ENCODE measurements around the gene NFATC1. TPM values are rescaled to one million over a fixed set of nuclear protein-coding genes. Genes with fewer than 3 reads are reported as not detected.

Gene NFATC1
- total and polyA plus RNA-seq, 5 donors, result 14.7 to 25.3 (median 20.3) TPM

GRCh38 chr18:79461627-79462026 lies 65.9 kb downstream of the NFATC1 start:
- intact Hi-C loops (cut with DNase I), result no loop called here
- no peak overlapping the region for H3K4me3 ChIP-seq (ENCODE audit: low read length)
- no peak for DNase-seq
- H3K4me1 ChIP-seq (ENCODE audit: control insufficient read depth, insufficient read depth, low read length), result peaks cover 13% of the 10 kb centered on the region
- no peak overlapping the region for H3K27ac ChIP-seq (ENCODE audit: low read length)
- no peak for ATAC-seq
- H3K9me3 ChIP-seq (ENCODE audit: control insufficient read depth, low read length), result no peaks in the 10 kb centered on the region
- 90% methylated on average over 22 of the region's 22 CpGs for WGBS
- no peaks in the 10 kb centered on the region for H3K27me3 ChIP-seq (ENCODE audit: control insufficient read depth, insufficient read depth)

DNA sequence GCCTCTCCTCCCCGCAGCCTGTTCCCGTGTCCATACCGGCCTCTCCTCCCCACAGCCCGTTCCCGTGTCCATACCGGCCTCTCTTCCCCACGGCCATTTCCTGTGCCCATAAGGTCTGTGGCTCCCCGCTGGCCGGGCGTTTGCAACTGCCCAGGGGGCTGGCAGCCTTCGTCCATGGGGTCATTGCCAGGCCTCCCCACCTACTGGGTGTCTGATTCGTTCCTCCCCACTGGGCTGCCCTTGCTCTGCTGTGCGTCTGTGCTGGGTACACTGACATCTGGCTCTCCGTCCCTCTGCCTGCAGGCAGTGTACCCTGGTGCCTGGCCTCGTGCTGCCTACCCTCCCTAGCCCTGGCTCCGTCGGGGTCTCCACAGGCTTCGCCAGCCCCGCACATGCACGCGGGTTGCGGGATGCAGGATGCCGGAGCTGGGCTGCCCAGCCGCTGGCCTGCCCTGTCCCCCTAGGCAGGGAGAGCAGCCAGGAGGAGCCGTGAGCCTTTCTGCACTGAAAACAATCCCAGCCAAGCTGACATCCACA lies 67.8 kb downstream of the NFATC1 start:
- intact Hi-C loops (cut with DNase I), result no loop called here
- WGBS, result 90% methylated on average over 25 of the region's 25 CpGs

GRCh38 chr18:79465392-79465991 lies 69.8 kb downstream of the NFATC1 start:
- WGBS, result 49% methylated on average over 26 of the region's 26 CpGs
- DNase-seq (peak in 1 of 3 donors; percentile 80), ATAC-seq (peak; percentile 42 to 81)
- Histone ChIP-seq H3K4me3 (ENCODE audit: low read length) (no peak overlapping the region), H3K4me1 (ENCODE audit: control insufficient read depth, insufficient read depth, low read length) (peaks cover 6% of the 10 kb centered on the region), H3K9me3 (ENCODE audit: control insufficient read depth, low read length) (no peaks in the 10 kb centered on the region), H3K27me3 (ENCODE audit: control insufficient read depth, insufficient read depth) (no peaks in the 10 kb centered on the region), H3K27ac (ENCODE audit: low read length) (no peak overlapping the region)
- intact Hi-C loops (cut with DNase I), result no loop called here

More for the DNA sequence above, 67.8 kb downstream of the NFATC1 start:
- Histone ChIP-seq H3K27me3 (ENCODE audit: control insufficient read depth, insufficient read depth) (no peaks in the 10 kb centered on the region), H3K4me3 (ENCODE audit: low read length) (no peak overlapping the region), H3K9me3 (ENCODE audit: control insufficient read depth, low read length) (no peaks in the 10 kb centered on the region), H3K27ac (ENCODE audit: low read length) (no peak overlapping the region), H3K4me1 (ENCODE audit: control insufficient read depth, insufficient read depth, low read length) (peaks cover 13% of the 10 kb centered on the region)
- DNase-seq, result no peak
- no peak for ATAC-seq

- no peak for ATAC-seq
Measured at GRCh38 chr18:79466591-79466990, 70.9 kb downstream of the NFATC1 start.

DNA sequence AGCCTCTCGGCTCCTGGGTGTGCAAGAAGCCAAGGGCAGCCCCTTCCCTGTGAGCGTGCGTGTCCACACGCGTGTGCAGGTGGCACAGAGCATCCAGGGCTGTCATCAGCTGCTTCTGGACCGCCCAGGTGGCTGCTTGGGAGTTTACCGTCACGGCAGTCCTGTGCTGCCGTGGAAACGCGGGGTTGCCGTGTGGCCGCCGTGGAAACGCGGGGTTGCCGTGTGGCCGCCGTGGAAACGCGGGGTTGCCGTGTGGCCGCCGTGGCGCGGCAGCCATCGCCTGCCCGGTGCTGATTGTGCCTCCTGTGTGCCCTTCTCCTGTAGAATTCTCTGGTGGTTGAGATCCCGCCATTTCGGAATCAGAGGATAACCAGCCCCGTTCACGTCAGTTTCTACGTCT lies 71.4 kb downstream of the NFATC1 start:
- H3K27me3 ChIP-seq (ENCODE audit: control insufficient read depth, insufficient read depth), result no peaks in the 10 kb centered on the region
- WGBS, result 98% methylated on average over 33 of the region's 33 CpGs
- ATAC-seq (no peak), DNase-seq (no peak)
- intact Hi-C loops (cut with DNase I), result no loop called here
- peaks cover 6% of the 10 kb centered on the region for H3K4me1 ChIP-seq (ENCODE audit: control insufficient read depth, insufficient read depth, low read length)
- H3K27ac ChIP-seq (ENCODE audit: low read length), result no peak overlapping the region
- H3K9me3 ChIP-seq (ENCODE audit: control insufficient read depth, low read length), result no peaks in the 10 kb centered on the region
- H3K4me3 ChIP-seq (ENCODE audit: low read length), result no peak overlapping the region

More at GRCh38 chr18:79466591-79466990, 70.9 kb downstream of the NFATC1 start:
- peaks cover 6% of the 10 kb centered on the region for H3K4me1 ChIP-seq (ENCODE audit: control insufficient read depth, insufficient read depth, low read length)
- 94% methylated on average over 16 of the region's 16 CpGs for WGBS
- intact Hi-C loops (cut with DNase I), result no loop called here
- no peak for DNase-seq
- no peaks in the 10 kb centered on the region for H3K9me3 ChIP-seq (ENCODE audit: control insufficient read depth, low read length)
- H3K27me3 ChIP-seq (ENCODE audit: control insufficient read depth, insufficient read depth), result no peaks in the 10 kb centered on the region
- no peak overlapping the region for H3K4me3 ChIP-seq (ENCODE audit: low read length)
- no peak overlapping the region for H3K27ac ChIP-seq (ENCODE audit: low read length)

DNA sequence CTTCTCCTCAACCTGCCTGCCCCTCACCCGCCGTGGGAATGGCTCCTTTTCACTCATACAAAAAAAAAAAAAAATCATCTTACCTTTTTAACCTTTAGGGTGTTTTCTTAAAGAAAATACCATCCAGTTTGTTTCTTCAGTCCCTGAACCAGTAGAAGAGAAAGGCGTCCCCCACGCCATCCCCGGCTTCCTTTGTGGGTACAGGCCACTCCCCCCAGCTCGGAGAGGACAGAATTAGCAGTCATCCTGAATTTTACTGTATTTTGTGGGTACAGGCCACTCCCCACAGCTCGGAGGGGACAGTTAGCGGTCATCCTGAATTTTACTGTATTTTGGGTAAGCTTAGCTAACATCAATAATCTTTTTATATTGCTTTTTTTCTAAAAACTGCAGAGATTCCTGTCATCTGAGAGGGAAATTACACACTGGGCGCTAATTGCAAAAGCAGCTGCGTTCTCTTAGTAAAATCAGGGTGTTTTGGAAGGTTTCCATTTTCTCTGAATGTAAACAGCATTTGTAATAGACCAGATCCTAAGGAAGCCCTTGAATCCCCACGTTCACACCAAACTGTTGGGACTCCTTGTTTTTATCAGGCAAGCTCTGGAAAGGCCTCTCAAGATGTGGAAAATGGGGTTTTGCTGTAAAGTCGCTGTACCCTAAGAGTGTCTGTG lies 72.5 kb downstream of the NFATC1 start:
- Histone ChIP-seq H3K9me3 (ENCODE audit: control insufficient read depth, low read length) (no peaks in the 10 kb centered on the region), H3K27me3 (ENCODE audit: control insufficient read depth, insufficient read depth) (no peaks in the 10 kb centered on the region), H3K4me3 (ENCODE audit: low read length) (no peak overlapping the region), H3K4me1 (ENCODE audit: control insufficient read depth, insufficient read depth, low read length) (peaks cover 6% of the 10 kb centered on the region), H3K27ac (ENCODE audit: low read length) (no peak overlapping the region)
- intact Hi-C loops (cut with DNase I), result no loop called here
- DNase-seq (no peak), ATAC-seq (no peak)
- WGBS, result 73% methylated on average over 12 of the region's 12 CpGs

DNA sequence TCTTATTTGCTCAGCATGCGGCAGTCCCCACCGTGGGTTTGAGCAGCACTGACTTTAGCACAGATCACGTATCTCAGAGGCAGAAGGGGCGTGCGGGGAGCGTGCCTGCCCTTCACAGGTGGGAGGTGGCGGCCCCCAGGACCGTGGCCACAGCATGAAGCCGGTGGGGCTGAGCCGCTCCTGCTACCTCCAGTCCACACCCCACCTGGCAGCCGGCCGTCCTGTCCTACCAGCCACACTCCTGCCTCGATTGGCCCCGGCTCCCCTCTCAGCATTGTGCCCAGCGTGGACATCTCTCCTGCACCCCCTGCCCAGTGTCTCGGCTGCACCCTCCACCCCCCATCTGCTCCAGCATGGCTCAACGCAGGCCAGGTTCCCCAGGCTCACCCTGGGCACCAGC lies 73.6 kb downstream of the NFATC1 start:
- H3K4me1 ChIP-seq (ENCODE audit: control insufficient read depth, insufficient read depth, low read length), result peaks cover 6% of the 10 kb centered on the region
- intact Hi-C loops (cut with DNase I), result no loop called here
- DNase-seq (no peak), ATAC-seq (peak in 1 of 2 donors; percentile 16)
- 94% methylated on average over 17 of the region's 17 CpGs for WGBS
- H3K9me3 ChIP-seq (ENCODE audit: control insufficient read depth, low read length), result no peaks in the 10 kb centered on the region
- no peaks in the 10 kb centered on the region for H3K27me3 ChIP-seq (ENCODE audit: control insufficient read depth, insufficient read depth)
- H3K4me3 ChIP-seq (ENCODE audit: low read length), result no peak overlapping the region
- no peak overlapping the region for H3K27ac ChIP-seq (ENCODE audit: low read length)

- Histone ChIP-seq H3K27ac (ENCODE audit: low read length) (no peak overlapping the region), H3K4me1 (ENCODE audit: control insufficient read depth, insufficient read depth, low read length) (peaks cover 6% of the 10 kb centered on the region), H3K27me3 (ENCODE audit: control insufficient read depth, insufficient read depth) (no peaks in the 10 kb centered on the region), H3K9me3 (ENCODE audit: control insufficient read depth, low read length) (no peaks in the 10 kb centered on the region), H3K4me3 (ENCODE audit: low read length) (no peak overlapping the region)
- intact Hi-C loops (cut with DNase I), result no loop called here
- 93% methylated on average over 33 of the region's 33 CpGs for WGBS
- ATAC-seq, result no peak
- DNase-seq, result no peak
Measured at GRCh38 chr18:79469751-79470505, 74.2 kb downstream of the NFATC1 start.

DNA sequence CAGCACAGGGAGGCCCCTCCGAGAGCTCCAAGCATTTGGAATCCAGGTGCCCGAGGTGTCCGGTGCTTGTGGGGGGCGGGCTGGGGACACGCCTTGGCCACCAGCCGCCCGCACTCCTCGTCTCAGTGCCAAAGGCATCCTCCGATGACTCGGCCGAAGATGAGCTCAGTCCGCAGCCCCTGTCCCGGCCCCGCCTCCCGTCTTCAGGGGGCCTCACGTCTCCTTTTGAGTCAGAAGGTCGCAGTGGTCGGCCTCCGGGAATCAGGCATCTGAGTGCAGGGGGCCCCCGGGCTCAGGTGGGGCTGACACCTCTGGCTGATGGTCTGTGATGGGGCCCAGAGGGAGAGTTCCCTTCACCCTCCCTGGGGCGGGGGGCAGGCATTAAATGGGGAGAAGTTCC lies 74.8 kb downstream of the NFATC1 start:
- WGBS, result 91% methylated on average over 21 of the region's 21 CpGs
- Histone ChIP-seq H3K27ac (ENCODE audit: low read length) (no peak overlapping the region), H3K27me3 (ENCODE audit: control insufficient read depth, insufficient read depth) (no peaks in the 10 kb centered on the region), H3K4me3 (ENCODE audit: low read length) (no peak overlapping the region), H3K4me1 (ENCODE audit: control insufficient read depth, insufficient read depth, low read length) (peaks cover 2% of the 10 kb centered on the region), H3K9me3 (ENCODE audit: control insufficient read depth, low read length) (no peaks in the 10 kb centered on the region)
- intact Hi-C loops (cut with DNase I), result no loop called here
- DNase-seq, result no peak
- no peak for ATAC-seq

DNA sequence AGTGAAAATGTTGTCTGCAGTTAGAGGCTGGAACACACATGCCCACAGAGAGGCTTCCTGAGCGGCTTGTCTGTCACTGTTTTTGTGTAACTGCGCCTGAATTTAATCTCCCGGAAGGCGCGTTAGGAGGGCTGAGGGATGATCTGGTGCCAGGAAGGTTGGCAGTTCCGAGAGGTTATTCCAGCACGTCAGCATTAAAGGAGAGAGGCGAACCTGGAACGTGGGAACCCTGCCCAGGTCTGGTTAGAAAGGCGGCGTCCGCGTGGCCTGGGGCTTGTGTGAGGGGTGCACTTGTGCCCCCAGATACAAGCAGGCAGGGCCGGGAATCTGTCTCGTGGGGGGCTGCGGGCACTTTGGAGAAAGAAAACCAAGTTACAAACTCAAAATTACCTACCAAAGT lies 75.3 kb downstream of the NFATC1 start:
- Histone ChIP-seq H3K4me1 (ENCODE audit: control insufficient read depth, insufficient read depth, low read length) (no peaks in the 10 kb centered on the region), H3K27me3 (ENCODE audit: control insufficient read depth, insufficient read depth) (no peaks in the 10 kb centered on the region), H3K4me3 (ENCODE audit: low read length) (no peak overlapping the region), H3K27ac (ENCODE audit: low read length) (no peak overlapping the region), H3K9me3 (ENCODE audit: control insufficient read depth, low read length) (no peaks in the 10 kb centered on the region)
- no peak for DNase-seq
- ATAC-seq, result no peak
- 91% methylated on average over 16 of the region's 16 CpGs for WGBS
- intact Hi-C loops (cut with DNase I), result no loop called here

GRCh38 chr18:79471597-79471996 lies 75.9 kb downstream of the NFATC1 start:
- H3K27ac ChIP-seq (ENCODE audit: low read length), result no peak overlapping the region
- 91% methylated on average over 16 of the region's 16 CpGs for WGBS
- DNase-seq (no peak), ATAC-seq (no peak)
- intact Hi-C loops (cut with DNase I), result no loop called here
- no peaks in the 10 kb centered on the region for H3K27me3 ChIP-seq (ENCODE audit: control insufficient read depth, insufficient read depth)
- no peak overlapping the region for H3K4me3 ChIP-seq (ENCODE audit: low read length)
- H3K4me1 ChIP-seq (ENCODE audit: control insufficient read depth, insufficient read depth, low read length), result no peaks in the 10 kb centered on the region
- no peaks in the 10 kb centered on the region for H3K9me3 ChIP-seq (ENCODE audit: control insufficient read depth, low read length)
